Choroid plexus epithelial cell (primary cell): ENCODE measurements around the gene EFNA5.

ENCODE experiments used
- DNase-seq: peaks from one replicate; pipeline ENCODE4 v3.0.0-alpha.2; 2010; ENCODE audit warnings: low read depth
- H3K4me3 ChIP-seq: 2 replicates; pipeline ENCODE4 v1.5.1; 2011; ENCODE audit warnings: low read depth, mild to moderate bottlenecking, control low read depth, low read length, moderate library complexity
- CTCF ChIP-seq: conservative IDR thresholded peaks from 2 replicates; pipeline ENCODE4 v1.5.1; 2011; ENCODE audit warnings: low read depth, mild to moderate bottlenecking, control low read depth, inconsistent platforms, low read length, moderate library complexity

EFNA5 gene

GRCh38 chr5:107558823-107559375 is 111.8 kb downstream of the EFNA5 start:
- no peak for DNase-seq
- no peak for TF ChIP-seq CTCF
- H3K4me3 ChIP-seq, result no peak overlapping the region

- no peak for DNase-seq
Observed at GRCh38 chr5:107557051-107557658, 113.6 kb downstream of the EFNA5 start.

GRCh38 chr5:107556575-107556974 is 114.2 kb downstream of the EFNA5 start:
- DNase-seq, result no peak
- H3K4me3 ChIP-seq, result no peak overlapping the region
- TF ChIP-seq CTCF, result no peak

More at GRCh38 chr5:107557051-107557658, 113.6 kb downstream of the EFNA5 start:
- TF ChIP-seq CTCF, result no peak
- no peak overlapping the region for H3K4me3 ChIP-seq

- no peak for TF ChIP-seq CTCF
- H3K4me3 ChIP-seq, result no peak overlapping the region
- peak; percentile 65 for DNase-seq
Observed at GRCh38 chr5:107555425-107556090, 115.2 kb downstream of the EFNA5 start.

GRCh38 chr5:107554776-107555424 is 115.8 kb downstream of the EFNA5 start:
- H3K4me3 ChIP-seq, result no peak overlapping the region
- TF ChIP-seq CTCF, result no peak
- DNase-seq, result no peak

- no peak for TF ChIP-seq CTCF
- no peak for DNase-seq
- H3K4me3 ChIP-seq, result no peak overlapping the region
Observed at GRCh38 chr5:107553117-107553555, 117.6 kb downstream of the EFNA5 start.
